ENCODE results near the gene ETV1.

ETV1 gene

GRCh38 chr7:13852281-13852968 lies 137.0 kb downstream of the ETV1 start:
- peak; percentile 39 for DNase-seq (ENCODE audit: low read depth, low spot score)
- in situ Hi-C loops (cut with HindIII; ENCODE audit: low sequenced_read_pairs), result no loop called here

GRCh38 chr7:13851736-13852135 lies 137.7 kb downstream of the ETV1 start:
- DNase-seq (ENCODE audit: low read depth, low spot score), result peak; percentile 54
- no peak overlapping the region for H3K4me3 ChIP-seq (ENCODE audit: low read depth, low read length)
- TF ChIP-seq, protein P1, sequence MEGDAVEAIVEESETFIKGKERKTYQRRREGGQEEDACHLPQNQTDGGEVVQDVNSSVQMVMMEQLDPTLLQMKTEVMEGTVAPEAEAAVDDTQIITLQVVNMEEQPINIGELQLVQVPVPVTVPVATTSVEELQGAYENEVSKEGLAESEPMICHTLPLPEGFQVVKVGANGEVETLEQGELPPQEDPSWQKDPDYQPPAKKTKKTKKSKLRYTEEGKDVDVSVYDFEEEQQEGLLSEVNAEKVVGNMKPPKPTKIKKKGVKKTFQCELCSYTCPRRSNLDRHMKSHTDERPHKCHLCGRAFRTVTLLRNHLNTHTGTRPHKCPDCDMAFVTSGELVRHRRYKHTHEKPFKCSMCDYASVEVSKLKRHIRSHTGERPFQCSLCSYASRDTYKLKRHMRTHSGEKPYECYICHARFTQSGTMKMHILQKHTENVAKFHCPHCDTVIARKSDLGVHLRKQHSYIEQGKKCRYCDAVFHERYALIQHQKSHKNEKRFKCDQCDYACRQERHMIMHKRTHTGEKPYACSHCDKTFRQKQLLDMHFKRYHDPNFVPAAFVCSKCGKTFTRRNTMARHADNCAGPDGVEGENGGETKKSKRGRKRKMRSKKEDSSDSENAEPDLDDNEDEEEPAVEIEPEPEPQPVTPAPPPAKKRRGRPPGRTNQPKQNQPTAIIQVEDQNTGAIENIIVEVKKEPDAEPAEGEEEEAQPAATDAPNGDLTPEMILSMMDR (IDR thresholded peaks at IDR 0.05; ENCODE audit: low read depth, low read length), result no peak
- in situ Hi-C loops (cut with HindIII; ENCODE audit: low sequenced_read_pairs), result no loop called here

More at GRCh38 chr7:13852281-13852968, 137.0 kb downstream of the ETV1 start:
- no peak overlapping the region for H3K4me3 ChIP-seq (ENCODE audit: low read depth, low read length)
- TF ChIP-seq, protein P1 (IDR thresholded peaks at IDR 0.05; ENCODE audit: low read depth, low read length), result no peak

DNA sequence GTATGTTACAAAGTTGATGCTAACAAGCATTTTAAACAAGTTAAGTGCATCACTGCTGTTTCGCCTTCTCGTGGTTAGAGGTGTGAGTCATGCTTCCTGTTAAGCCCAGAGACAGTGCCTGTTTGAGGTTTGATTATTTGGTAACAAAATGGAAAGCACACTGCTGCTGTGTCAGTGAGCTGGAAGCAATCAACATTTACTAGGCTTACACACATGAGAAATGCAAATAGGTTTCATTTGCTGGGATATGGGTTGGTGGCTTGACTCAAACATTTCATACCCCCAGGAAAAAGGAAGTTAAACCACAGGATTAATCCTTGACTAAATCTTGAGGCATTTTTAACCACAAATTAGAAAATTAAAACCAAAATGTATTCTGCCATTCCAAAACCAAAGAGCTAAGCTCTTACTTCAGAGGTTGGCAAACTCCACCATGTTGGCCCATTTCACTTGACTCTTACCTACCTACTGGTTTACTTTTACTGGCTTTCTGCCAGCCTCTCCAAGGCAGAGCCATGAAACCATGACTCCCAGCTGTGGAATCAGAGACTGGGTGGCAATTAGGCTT lies 139.2 kb downstream of the ETV1 start:
- in situ Hi-C loops (cut with HindIII; ENCODE audit: low sequenced_read_pairs), result no loop called here
- DNase-seq (ENCODE audit: low read depth, low spot score), result peak; percentile 98
- TF ChIP-seq, protein P1 (IDR thresholded peaks at IDR 0.05; ENCODE audit: low read depth, low read length), result no peak
- no peak overlapping the region for H3K4me3 ChIP-seq (ENCODE audit: low read depth, low read length)

GRCh38 chr7:13849163-13849892 lies 140.1 kb downstream of the ETV1 start:
- no peak overlapping the region for H3K4me3 ChIP-seq (ENCODE audit: low read depth, low read length)
- TF ChIP-seq, protein P1 (IDR thresholded peaks at IDR 0.05; ENCODE audit: low read depth, low read length), result no peak
- in situ Hi-C loops (cut with HindIII; ENCODE audit: low sequenced_read_pairs), result no loop called here
- DNase-seq (ENCODE audit: low read depth, low spot score), result no peak

- in situ Hi-C loops (cut with HindIII; ENCODE audit: low sequenced_read_pairs), result no loop called here
- TF ChIP-seq, protein P1 (IDR thresholded peaks at IDR 0.05; ENCODE audit: low read depth, low read length), result no peak
- H3K4me3 ChIP-seq (ENCODE audit: low read depth, low read length), result no peak overlapping the region
- DNase-seq (ENCODE audit: low read depth, low spot score), result no peak
Measured at GRCh38 chr7:13848681-13849131, 140.8 kb downstream of the ETV1 start.

DNA sequence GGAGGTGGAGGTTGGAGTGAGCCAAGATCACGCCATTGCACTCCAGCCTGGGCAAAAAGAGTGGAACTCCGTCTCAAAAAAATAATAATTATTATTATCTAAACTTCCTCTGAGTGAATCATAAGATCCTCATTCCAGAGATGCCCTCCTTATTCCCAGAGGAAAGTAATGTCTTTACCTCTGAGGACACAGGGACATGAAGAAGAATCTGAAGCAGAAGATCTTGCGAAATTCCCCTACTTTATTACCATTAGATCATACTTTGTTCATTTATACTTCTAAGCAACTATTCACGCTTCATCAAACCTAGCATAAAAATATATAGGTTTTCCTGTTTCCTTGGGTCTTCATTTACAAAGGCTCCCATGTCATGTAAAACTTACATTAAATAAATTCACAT lies 143.1 kb downstream of the ETV1 start:
- in situ Hi-C loops (cut with HindIII; ENCODE audit: low sequenced_read_pairs), result no loop called here
- DNase-seq (ENCODE audit: low read depth, low spot score), result no peak
- H3K4me3 ChIP-seq (ENCODE audit: low read depth, low read length), result no peak overlapping the region
- TF ChIP-seq, protein P1 (IDR thresholded peaks at IDR 0.05; ENCODE audit: low read depth, low read length), result no peak

Measured in astrocyte of the spinal cord (primary cell).